Heart left ventricle (tissue), 16 donors: ENCODE data around the gene GALNT10. TPM values are rescaled to one million over a fixed set of nuclear protein-coding genes. Genes with fewer than 3 reads are reported as not detected.

Experiments used
- ATAC-seq, 4 donors: fragments of 200-7000 bp; cut with Tn5 transposase; one replicate each; pipeline ENCODE4 v1.9.1; 2020 to 2022; ENCODE audit warnings: moderate library complexity in 4 of 4, mild to moderate bottlenecking in 3 of 4, moderate number of reproducible peaks in 1 of 4
- DNase-seq, 5 donors: peaks; one replicate each; pipeline ENCODE4 v3.0.0-alpha.2; 2020
- H3K27ac ChIP-seq, 12 donors: fragments of 200-600 bp; sonication (generic) in 4 of 12; one replicate each; pipeline versions ENCODE4 v1.5.0 to v1.8.0; 2016 to 2022; ENCODE audit warnings: mild to moderate bottlenecking in 2 of 12
- H3K27me3 ChIP-seq, 9 donors: fragments of 200-600 bp; sonication (generic) in 2 of 9; one replicate each; pipeline versions ENCODE4 v1.5.1 to v1.8.0; 2016 to 2022; ENCODE audit warnings: mild to moderate bottlenecking in 3 of 9
- H3K36me3 ChIP-seq, 9 donors: fragments of 200-600 bp; sonication (generic) in 2 of 9; one replicate each; pipeline versions ENCODE4 v1.5.0 to v1.8.0; 2018 to 2022; ENCODE audit warnings: mild to moderate bottlenecking in 2 of 9
- H3K4me1 ChIP-seq, 12 donors: fragments of 200-600 bp; sonication (generic) in 4 of 12; one replicate each; pipeline versions ENCODE4 v1.5.0 to v1.8.0; 2016 to 2022; ENCODE audit warnings: mild to moderate bottlenecking in 3 of 12
- H3K4me3 ChIP-seq, 12 donors: fragments of 200-600 bp; sonication (generic) in 4 of 12; one replicate each; pipeline versions ENCODE4 v1.5.0 to v1.8.0; 2017 to 2022; ENCODE audit warnings: mild to moderate bottlenecking in 9 of 12, moderate library complexity in 4 of 12
- H3K9me3 ChIP-seq, 12 donors: fragments of 200-600 bp; sonication (generic) in 4 of 12; one replicate each; pipeline versions ENCODE4 v1.5.0 to v1.8.0; 2016 to 2022; ENCODE audit warnings: mild to moderate bottlenecking in 1 of 12
- CTCF ChIP-seq, 12 donors: fragments of 200-600 bp; sonication (generic) in 4 of 12; IDR thresholded peaks; one replicate each; pipeline versions ENCODE4 v1.5.0 to v1.8.0; 2018 to 2022; ENCODE audit warnings: antibody characterized with exemption in 12 of 12, mild to moderate bottlenecking in 5 of 12
- POLR2A ChIP-seq, 2 donors: fragments of 450-650 bp; IDR thresholded peaks; one replicate each; pipeline ENCODE4 v1.6.1; 2017; ENCODE audit warnings: antibody characterized with exemption in 2 of 2, mild to moderate bottlenecking in 2 of 2, moderate library complexity in 2 of 2
- WGBS, 4 donors: extraction: QIAGEN DNeasy Blood & Tissue Kit in 2 of 4; methylation state at CpG; one replicate each; pipeline versions ENCODE4 v1.1.5 to v1.1.7; 2013 to 2018; 5-methylcytosine and 5-hydroxymethylcytosine counted together
- intact Hi-C, 10 donors: fragments of 100-400 bp; cut with DNase I; formaldehyde crosslinking; loops; one replicate each; pipeline versions ENCODE4 v1.11.1 to v1.14.2; 2022
- polyA plus RNA-seq, 2 donors: library from polyadenylated mRNA; stranded (reverse); fragments of 200-250 nt; gene quantifications; one replicate each; pipeline ENCODE4 v1.2.3, GENCODE V29; 2013
- total RNA-seq, 9 donors: library from RNA; depleted of rRNA in 2 of 9; stranded (reverse); fragments of >200 nt in 2 of 9; fragmentation: NEBNext Ultra II Directional in 3 of 9; extraction: Animal tissue kit (Norgen Biotek cat#: 25700) in 3 of 9; gene quantifications; one replicate each; pipeline versions ENCODE4 v1.1.0 to v1.2.4, GENCODE V29; 2016 to 2023
- donor health status: ischemic (EF 13 %, LVEDD 7.1; RV severe dilation, severe dysfunction).
- donor health status: healthy with polysubstance abuse.
- donor health status: DM: no; HTN: yes; CAD: no.
- donor health status: DM: no; HTN: no; CAD: no.
- donor health status: ischemic (EF 25% LVEDD 6.9; RV normal size, moderate dysfunction).
- donor health status: ischemic (EF 25% LVEDD 5.7; RV mildly dilated, moderate dysfunction).
- donor health status: healthy.
- donor health status: DM: yes; HTN: yes; CAD: no.
- donor health status: ischemic (EF 35%, LVEDD 5.7; RV mildly dilated, moderate dysfunction).
- donor health status: nonischemic (EF 11% LVEDD 7.7; RV severe dilation, severe dysfunction).
- donor health status: DM: yes; HTN: yes; CAD: no.
- donor health status: PGD.
- donor health status: ischemic (EF 29% LVEDD 5.4; RV normal size, mild dysfunction).
- donor health status: nonischemic (EF 23%, LVEDD 6.1; RV moderate dilation, normal function).

Gene GALNT10
- total and polyA plus RNA-seq, 11 donors = 2.7 to 20.7 (median 14.4) TPM

- peak in 1 of 12 donors; percentile 21 for TF ChIP-seq CTCF (IDR thresholded peaks at IDR 0.05)
- TF ChIP-seq POLR2A (IDR thresholded peaks at IDR 0.05) = no peak
- WGBS, 4 donors = 81 to 89% (median 86%) methylated on average over 6 to 7 of the region's 7 CpGs
- no peak overlapping the region for H3K27ac ChIP-seq
- peaks cover 0 to 31% (median 11%) of the 10 kb centered on the region in 12 donors for H3K4me1 ChIP-seq
- no peak overlapping the region for H3K4me3 ChIP-seq
- ATAC-seq = peak in 3 of 4 donors; percentile 65 to 79 (median 75)
- no peaks in the 10 kb centered on the region for H3K27me3 ChIP-seq
- intact Hi-C loops = no loop called here
- no peaks in the 10 kb centered on the region for H3K36me3 ChIP-seq
- H3K9me3 ChIP-seq = no peaks in the 10 kb centered on the region
- no peak for DNase-seq
Observed at GRCh38 chr5:154236536-154237375, 46.2 kb downstream of the GALNT10 start.

GRCh38 chr5:154237376-154237743 lies 46.8 kb downstream of the GALNT10 start:
- intact Hi-C loops = no loop called here
- H3K27ac ChIP-seq = no peak overlapping the region
- TF ChIP-seq CTCF (IDR thresholded peaks at IDR 0.05) (no peak), POLR2A (IDR thresholded peaks at IDR 0.05) (no peak)
- H3K4me3 ChIP-seq = no peak overlapping the region
- peaks cover 0 to 31% (median 11%) of the 10 kb centered on the region in 12 donors for H3K4me1 ChIP-seq
- H3K36me3 ChIP-seq = no peaks in the 10 kb centered on the region
- DNase-seq = no peak
- 94 to 97% (median 96%) methylated on average over 5 of the region's 5 CpGs for WGBS, 4 donors
- no peaks in the 10 kb centered on the region for H3K9me3 ChIP-seq
- H3K27me3 ChIP-seq = no peaks in the 10 kb centered on the region
- ATAC-seq = no peak

- intact Hi-C loops = no loop called here
- Histone ChIP-seq H3K9me3 (no peaks in the 10 kb centered on the region), H3K27ac (peak overlapping the region in 2 of 12 donors; percentile 17 to 21), H3K4me1 (peaks cover 0 to 31% (median 16%) of the 10 kb centered on the region in 12 donors), H3K36me3 (no peaks in the 10 kb centered on the region), H3K4me3 (peak overlapping the region in 1 of 12 donors; percentile 9), H3K27me3 (no peaks in the 10 kb centered on the region)
- no peak for ATAC-seq
- TF ChIP-seq CTCF (IDR thresholded peaks at IDR 0.05) = no peak
- TF ChIP-seq POLR2A (IDR thresholded peaks at IDR 0.05) = no peak
- 70 to 81% (median 75%) methylated on average over 5 of the region's 5 CpGs for WGBS, 4 donors
- DNase-seq = no peak
Observed at GRCh38 chr5:154237946-154238345, 47.4 kb downstream of the GALNT10 start.

GRCh38 chr5:154238776-154239481 lies 48.4 kb downstream of the GALNT10 start:
- peaks cover 0 to 31% (median 16%) of the 10 kb centered on the region in 12 donors for H3K4me1 ChIP-seq
- H3K9me3 ChIP-seq = no peaks in the 10 kb centered on the region
- peak overlapping the region in 1 of 12 donors; percentile 9 for H3K4me3 ChIP-seq
- no peaks in the 10 kb centered on the region for H3K36me3 ChIP-seq
- DNase-seq (no peak), ATAC-seq (peak in 1 of 4 donors; percentile 28)
- intact Hi-C loops = no loop called here
- H3K27ac ChIP-seq = peak overlapping the region in 3 of 12 donors; percentile 23 to 59 (median 40)
- no peaks in the 10 kb centered on the region for H3K27me3 ChIP-seq
- TF ChIP-seq CTCF (IDR thresholded peaks at IDR 0.05) = no peak
- no peak for TF ChIP-seq POLR2A (IDR thresholded peaks at IDR 0.05)
- 65 to 70% (median 68%) methylated on average over 10 of the region's 10 CpGs for WGBS, 4 donors
